Brain pericyte (primary cell): ENCODE data around the gene GXYLT2.

ENCODE experiments used
- DNase-seq: peaks from one replicate; pipeline ENCODE4 v3.0.0-alpha.2; 2012; ENCODE audit warnings: low read depth, low spot score

The GXYLT2 gene

DNA sequence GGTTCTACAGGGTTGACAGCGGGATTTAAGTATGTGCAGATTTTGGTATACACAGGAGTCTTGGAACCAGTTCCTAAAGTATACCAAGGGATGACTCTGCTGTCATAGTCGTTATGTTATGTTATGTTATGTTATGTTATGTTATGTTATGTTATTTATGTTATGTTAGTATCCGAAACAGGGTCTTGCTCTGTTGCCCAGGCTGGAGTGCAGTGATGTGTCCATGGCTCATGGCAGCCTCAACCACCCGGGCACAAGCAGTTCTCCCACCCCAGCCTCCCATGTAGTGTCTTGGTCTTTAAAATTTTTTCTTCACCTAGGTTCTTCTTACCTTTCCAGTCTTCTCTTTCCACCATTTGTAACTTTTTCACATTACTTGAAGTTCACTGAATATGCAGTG lies 130.5 kb downstream of the GXYLT2 start:
- DNase-seq, result no peak

DNA sequence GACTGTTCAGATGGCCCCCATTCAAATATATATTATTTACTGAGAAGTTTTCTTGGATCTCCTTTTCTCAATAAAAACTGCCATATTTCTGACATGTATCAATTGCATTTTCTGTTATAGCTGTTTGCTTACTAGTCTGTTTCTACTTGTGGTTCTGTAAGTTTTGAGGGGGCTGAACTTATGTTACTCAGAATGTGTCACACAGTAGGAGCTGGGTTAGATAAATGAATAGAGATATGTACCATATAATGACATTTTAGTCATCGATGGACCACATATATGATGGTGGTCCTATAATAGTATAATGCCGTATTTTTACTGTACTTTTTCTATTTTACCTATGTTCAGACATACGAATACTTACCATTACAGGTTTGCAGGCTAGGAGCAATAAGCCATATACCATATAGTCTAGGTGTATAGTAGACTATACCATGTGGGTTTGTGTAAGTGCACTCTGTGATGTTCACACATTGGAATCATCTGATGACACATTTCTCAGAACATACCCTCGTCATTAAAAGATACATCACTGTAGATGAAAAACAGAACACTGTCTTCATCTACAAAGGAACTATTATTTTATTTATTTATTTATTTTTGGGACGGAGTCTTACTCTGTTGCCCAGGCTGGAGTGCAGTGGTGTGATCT lies 131.1 kb downstream of the GXYLT2 start:
- no peak for DNase-seq

DNA sequence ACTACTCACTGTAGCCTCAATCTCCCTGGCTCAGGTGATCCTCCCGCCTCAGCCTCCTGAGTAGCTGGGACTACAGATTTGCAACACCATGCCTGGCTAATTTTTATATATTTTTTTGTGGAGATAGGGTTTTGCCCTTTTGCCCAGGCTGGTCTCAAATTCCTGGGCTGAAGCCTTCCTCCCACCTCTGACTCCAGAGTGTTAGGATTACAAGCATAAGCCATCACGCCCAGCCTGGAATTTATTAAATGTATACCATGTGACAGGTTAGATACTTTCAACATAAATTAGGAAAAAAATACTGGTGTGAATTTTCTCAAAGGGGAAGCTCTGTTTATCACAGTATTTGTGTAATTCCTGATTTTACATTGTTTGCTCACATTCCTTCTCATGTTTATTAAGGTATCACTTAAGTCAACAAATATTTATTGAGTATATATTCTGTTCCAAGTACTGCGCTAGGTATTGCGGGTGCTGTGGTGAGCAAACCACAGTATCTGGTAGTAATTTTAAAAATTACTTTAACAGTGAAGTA lies 133.5 kb downstream of the GXYLT2 start:
- no peak for DNase-seq

DNA sequence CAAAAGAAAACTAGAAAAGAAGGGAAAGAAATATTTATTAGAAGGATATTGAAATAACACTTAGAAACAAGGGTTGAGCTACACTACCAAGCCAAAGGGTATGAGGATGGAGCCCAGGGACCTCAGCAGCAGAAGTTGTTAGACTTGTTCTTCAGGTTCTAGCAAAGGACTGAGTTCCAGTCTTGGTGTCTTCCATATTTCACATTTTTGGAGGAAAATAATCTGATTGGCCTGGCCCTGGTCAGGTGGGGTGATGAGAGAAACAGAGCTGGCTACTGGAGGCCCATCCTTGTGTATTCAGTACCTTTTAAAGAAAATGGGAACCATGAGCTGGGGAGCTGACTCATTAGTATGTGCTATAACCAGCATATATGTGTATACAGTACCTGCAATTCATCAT lies 137.0 kb downstream of the GXYLT2 start:
- DNase-seq, result no peak

DNA sequence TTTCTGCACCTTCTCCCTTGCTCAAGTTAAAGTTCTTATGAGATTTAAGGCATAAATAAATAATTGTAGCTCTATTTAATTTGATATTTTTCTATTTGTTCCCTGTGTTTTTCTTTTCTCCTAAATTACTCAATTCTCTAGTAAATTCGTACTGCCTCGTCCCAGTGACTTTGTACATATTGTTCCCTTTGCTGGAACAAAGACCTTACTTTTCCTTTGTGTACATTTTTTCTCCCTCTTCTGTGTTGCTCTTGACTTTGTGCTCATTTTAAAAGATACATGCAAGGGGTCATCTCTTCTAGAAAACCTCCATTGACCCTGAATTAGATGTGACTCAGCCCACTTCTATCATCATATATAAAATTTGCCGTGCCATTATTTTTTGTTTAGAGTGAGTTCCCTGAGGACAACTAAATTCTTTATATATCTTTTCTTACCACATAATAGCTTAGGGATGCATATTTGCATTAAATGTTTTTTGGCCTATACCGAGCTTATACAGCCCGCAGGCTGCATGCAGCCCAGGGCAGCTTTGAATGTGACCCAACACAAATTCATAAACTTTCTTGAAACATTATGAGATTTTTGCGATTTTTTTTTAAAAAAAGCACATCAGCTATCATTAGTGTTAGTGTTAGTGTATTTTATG lies 138.4 kb downstream of the GXYLT2 start:
- DNase-seq, result no peak
